ENCODE results near the gene LAMTOR4. TPM values are rescaled to one million over a fixed set of nuclear protein-coding genes. Genes with fewer than 3 reads are reported as not detected.

Gene LAMTOR4
- total RNA-seq, 1 donor from 2014 or later = 14.4 TPM

DNA sequence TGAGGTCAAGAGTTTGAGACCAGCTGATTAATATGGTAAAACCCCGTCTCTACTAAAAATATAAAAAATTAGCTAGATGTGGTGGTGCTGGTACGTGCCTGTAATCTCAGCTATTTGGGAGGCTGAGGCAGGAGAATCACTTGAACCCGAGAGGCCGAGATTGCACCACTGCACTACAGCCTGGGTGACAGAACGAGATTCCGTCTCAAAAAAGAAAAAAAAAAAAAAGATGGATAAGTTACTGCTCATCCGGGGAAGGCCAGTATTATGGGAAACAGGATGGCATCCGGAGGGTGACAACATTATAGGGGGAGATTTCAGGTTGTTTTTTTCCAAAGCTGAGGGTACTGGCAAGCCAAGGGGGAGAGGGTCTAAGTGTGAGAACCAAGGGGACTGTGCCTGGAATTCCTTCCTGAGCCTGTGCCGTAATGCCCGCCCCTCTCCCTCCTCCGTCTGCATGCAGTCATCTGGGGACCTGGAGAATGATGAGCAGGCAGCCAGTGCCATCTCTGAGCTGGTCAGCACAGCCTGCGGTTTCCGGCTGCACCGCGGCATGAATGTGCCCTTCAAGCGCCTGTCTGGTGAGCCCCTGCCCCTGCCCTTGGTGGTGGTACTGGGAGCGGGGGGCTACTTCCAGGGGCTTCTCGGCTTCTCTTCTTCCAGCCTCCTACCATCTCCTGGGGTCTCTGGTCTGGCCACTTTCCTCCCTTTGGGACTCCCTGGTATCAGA lies 4.4 kb downstream of the LAMTOR4 start:
- no peak for DNase-seq (ENCODE audit: low spot score)

DNA sequence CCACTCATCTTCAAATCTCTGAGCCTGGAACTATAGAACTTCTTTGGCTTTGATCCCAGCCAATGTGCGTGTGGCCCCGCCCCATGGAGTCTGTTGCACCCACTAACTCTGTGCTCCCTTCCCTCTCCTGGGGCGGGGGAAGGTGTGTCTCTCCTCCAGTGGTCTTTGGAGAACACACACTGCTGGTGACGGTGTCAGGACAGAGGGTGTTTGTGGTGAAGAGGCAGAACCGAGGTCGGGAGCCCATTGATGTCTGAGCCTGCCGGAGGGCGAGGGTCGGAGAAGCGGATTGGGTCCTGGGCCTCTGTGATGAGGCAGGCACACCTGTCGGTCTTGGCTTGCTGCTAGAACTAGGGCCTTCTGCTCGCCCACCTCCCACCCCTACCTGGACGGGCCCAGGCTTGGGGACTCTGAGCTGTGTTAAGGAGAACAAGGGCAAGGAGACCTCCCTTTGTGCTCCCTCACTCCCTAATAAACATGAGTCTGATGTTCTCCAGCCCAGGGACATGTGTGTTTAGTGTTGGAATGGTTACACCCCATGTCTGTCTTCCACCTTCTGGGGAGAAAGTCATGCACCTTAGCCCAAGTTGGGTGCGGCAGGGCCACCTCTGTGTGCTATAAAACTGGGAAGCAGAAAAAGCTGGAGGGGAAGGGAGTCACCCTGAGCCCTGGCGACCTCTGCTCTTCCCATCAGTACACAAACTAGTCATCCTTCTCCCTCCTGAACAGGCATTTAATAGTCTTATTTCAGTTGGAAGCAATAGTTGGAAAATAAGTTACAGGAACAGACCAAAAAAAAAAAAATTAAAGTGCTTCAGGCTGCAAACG lies 5.2 kb downstream of the LAMTOR4 start:
- no peak for DNase-seq (ENCODE audit: low spot score)

DNA sequence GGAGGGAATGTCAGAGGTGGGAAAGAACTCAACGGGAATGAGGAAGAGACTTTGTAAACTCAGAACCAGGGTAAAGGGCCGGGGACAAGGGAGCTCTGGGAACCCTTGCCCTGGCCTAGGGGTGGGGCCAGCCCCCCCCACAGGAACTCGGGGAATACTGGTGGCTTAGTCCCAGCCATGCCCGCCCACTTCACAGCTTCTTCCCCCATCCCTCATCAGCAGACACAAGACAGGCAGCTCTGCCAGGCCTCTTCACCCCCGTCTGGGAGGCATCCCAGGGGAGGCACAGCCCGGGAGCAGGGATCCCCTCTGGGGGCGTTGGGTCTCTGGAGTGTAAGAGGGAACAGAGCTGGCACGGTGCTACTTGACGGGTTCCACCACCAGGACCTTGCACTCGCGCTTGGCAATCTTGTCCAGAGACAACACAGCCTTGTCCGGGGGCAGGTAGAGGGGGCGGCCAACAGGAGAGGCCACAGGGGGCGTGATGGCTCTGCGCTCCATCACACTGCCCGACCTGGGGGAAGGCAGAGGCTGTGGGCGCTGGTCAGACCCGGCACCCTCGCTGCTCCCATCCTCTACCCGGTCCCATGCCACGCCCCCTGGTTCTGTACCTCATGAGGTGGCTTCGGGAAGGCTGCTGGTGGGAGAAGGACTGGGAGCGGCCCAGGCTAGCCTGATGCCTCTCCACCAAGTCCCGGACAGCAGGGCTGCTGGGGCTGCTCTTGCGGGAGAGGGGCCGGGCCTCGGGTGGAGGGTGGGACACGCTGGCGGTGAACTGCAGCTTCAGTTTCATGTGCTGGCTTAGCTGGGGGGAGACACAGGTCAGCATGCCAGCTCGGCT lies 6.2 kb downstream of the LAMTOR4 start:
- no peak for DNase-seq (ENCODE audit: low spot score)

DNA sequence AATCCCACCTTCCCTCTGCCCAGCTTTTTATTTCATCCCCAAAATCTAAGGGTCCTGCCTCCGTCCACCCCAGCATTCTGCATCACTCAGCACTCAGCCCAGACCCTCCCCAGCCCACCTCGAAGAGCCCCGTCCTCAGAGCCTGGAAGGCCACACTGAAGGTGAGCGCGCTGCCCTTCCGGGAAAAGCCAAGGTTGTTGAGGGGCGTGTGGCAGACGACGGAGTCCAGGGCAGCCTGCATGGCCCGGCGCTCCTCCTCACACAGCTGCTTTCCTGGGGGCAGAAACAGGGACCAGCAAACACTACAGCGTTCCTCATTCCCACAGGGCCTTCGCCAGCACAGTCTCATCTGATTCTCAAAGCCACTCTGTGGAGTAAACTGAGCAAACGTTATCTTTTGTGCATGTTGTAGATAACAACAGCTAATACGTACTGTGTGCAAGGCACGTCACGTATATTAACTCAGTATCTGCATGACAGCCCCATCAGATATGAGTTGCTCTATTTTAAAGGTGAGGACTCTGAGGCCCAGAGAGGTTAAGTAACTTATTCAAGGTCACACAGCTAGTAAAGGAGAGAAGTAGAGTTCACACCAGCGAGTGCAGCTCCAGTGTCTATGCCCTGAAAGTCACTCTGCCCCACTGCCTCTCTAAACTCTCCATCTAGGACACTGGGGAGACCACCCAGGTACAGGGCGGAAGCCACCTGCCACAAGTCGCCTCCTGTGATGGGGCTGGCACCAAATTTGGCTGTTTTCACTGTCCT lies 7.0 kb downstream of the LAMTOR4 start:
- DNase-seq (ENCODE audit: low spot score) = no peak

DNA sequence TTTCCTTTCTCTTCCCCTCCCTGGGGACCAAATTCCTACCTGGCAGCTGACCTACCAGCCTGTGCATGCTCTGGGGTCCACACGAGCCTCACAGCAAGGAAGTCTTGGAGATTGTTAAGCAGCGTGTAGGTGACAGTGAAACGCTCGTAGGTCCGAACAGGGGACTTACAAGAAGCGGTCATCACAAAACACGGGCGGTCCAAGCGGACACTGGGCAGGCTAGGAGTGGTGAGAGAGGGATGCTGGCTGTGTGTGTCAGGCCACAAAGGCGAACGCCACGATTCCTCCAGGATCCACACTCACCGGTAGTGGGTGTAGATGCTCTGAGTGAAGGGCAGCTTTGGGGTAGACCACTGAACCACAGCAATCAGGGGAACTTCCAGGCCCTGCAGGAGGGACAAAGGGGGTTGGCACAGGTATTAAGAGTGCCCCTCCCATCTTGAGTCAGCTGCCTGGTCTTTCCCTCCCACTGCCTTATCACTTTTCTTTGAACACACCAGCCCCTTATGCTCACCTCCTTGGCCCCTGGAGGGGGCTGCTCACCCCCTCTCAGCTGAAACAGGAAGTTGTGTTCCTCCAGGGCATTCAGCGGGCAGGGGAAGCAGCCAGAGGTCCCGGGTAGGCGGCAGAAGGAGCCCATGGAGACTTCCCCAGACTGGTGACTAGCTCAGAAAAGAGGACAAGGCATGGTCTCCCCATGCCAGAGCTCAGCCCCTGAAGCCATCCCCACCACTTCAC lies 7.8 kb downstream of the LAMTOR4 start:
- DNase-seq (ENCODE audit: low spot score) = no peak

DNA sequence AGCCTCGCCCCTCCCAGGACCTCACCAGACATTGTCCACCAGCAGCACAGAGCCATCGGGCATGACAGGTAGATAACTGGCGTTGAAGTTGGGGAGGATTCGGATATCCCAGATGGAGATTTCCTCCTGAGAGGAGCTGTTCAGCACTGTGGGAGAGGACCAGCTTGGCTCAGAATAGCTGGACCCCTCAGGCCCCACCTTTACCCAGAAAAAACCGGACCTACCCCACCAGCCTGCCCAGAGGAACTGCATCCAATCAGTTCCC lies 8.3 kb downstream of the LAMTOR4 start:
- no peak for DNase-seq (ENCODE audit: low spot score)

DNA sequence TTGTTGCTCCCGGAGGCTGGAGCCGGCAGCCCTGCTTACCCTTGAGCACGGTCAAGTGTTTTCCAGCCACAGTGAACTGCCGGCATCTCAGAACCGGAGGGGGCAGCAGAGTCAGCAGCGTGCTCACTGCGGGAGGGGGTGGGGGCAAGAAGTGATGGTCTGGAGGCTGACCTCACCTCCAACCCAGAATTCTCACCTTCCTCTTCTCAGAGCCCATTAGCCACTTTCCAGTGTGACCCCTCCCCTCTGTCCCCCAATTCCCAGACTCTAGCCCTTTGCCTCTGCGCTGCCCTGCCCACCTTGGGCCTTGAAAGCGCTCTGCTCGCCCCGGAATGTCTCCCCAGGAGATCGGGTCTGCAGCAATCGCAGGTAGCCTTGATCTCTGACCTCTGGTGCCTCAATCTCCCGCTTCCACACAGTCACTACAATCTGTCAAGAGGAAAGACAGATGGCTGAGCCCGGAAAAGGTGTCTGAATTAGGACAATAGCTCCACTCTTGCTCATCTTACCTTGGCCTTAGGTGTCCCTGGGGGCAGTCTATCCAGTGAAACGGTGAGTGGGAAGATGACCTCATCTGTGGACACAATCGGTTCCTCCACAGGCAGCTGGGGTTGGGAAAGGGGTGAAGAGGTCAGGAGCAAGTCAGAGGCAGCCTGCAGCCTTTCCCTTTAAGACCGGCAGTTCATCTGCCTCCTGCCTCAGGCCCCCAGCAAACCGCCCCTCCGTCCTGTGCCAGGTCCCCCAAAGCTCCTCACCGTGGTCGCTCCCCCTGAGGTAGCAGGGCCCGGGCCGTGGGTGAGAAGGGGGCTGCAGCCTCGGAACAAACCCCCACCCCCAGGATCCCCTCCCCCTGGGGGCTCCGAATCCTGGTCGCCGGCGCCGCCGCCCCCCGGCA lies 8.9 kb downstream of the LAMTOR4 start:
- no peak for DNase-seq (ENCODE audit: low spot score)

DNA sequence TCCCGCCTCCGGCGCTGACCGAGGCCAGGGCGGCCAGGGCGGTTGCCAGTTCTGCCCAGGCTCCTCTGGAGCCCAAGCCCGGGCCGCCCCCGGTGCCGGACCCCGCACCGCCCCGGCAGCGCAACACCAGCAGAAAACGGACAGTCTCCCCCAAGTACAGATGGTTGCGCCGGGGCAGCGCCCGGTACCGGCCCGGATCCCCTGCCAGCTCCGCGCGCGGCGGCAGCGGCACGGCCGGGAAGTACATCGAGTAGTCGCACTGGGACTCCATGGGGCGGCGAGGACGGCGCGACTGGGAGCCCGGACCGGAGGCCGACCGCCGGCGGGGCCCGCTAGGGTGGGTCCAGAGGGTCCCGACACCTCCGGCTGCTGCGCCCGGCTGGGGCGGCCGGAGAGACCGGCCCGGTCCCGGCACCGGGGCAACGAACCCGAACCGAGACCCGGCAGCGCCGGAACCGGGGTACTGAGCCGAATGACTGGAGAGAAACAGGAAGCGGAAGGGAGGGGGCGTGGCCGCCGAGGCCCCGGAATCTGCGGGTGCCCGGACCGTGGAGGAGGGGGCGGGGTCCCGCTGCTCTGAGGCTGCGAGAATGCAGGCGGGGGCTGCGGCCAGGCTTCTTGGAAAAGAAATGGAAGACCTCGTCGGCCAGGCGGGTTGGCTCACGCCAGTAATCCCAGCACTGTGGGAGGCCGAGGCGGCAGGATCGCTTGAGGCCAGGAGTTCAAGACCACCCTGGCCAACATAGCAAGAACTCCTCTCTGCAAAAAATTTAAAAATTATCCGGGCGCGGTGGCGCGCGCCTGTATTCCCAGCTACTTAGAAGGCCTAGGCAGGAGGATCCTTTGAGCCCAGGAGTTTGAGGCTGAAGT lies 9.7 kb downstream of the LAMTOR4 start, which contains the start of gene TRAPPC14:
Gene TRAPPC14, minus strand, starts transcription at position 495 of the 870 bp plus-strand sequence. Its CDS starts 224 bp downstream, at position 271.
- DNase-seq (ENCODE audit: low spot score) = peak; percentile 90

DNA sequence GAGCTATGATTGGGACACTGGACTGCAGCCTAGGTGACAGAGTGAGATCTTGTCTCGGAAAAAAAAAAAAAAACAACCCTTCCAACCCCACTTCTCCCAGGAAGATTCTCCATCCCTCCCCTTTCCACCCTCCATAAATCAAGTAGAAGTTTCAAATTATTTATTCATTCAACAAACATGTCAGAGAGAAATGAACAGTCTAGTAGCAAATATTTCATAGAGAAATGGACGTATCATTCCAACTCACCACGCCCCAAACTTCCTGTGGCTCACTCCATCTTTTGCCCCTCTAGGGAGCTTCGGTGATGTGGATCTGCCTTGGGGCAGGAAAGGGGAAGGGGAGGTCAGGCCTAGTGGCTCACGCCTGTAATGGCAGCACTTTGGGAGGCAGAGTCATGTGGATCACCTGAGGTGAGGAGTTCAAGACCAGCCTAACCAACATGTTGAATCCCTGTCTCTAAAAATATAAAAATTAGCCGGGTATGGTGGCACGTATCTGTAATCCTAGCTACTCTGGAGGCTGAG lies 10.4 kb downstream of the LAMTOR4 start:
- DNase-seq (ENCODE audit: low spot score) = no peak

DNA sequence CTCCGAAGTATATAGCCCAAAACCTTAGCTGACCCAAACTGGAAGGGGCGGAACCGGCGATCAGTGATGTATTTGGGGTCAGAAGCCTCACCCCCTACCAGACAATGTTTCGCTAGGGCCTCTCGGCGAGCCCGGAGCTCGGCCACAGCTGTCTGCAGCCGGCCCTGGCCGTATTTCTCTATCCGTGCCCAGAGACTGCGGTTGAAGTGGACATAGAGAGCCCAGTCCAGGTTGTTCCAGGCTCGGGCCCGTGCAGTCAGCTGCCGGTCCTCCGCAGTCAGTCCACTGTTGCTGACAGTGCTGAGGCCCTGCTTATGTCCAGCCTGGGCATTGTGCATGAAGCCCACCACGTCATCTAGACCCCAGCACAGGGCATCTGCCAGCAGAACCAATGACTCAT lies 11.3 kb downstream of the LAMTOR4 start:
- no peak for DNase-seq (ENCODE audit: low spot score)

DNA sequence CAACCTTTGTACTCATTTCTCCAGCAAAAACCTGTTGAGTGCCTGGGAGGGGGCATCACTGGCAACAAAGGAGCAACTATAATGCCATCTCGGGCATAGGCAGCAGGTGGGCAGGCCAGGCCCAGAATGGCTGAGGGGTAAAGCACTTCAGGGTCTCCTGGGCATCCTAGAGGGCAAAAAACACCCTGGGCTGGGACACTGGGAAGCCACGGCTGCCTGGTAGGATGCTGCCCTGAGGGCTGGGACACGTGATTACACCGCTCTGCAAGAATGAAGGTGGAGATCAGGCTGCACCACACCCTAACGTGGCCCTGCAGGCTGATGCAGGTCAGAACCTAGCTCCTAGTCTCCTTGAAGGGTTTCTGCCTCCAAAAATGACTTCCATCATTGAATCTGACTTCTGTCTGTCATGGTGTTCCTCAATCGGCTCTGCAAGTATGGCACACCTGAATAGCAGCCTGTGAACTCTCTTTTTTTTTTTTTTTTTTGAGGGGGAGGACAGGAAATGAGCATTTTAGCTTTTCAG lies 14.4 kb downstream of the LAMTOR4 start:
- peak; percentile 32 for DNase-seq (ENCODE audit: low spot score)

DNA sequence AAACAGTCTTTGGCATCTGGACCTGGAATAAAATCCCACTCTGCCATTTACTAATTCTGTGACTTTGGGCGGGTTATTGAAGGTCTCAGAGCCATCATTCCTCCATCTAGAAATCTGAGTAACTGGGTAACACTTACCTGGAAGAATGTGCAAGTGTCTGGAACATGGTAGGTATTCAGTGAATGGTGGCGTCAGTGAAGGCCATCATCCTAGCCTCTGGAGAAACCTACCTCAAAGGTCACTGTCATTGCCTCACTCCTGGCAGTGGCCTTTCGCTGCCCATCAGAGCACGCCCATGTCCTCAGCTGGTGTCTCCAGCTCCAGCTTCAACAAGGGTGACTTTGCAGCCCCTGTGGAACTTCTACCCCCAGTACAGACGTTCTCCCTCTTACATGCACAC lies 15.2 kb downstream of the LAMTOR4 start:
- no peak for DNase-seq (ENCODE audit: low spot score)

DNA sequence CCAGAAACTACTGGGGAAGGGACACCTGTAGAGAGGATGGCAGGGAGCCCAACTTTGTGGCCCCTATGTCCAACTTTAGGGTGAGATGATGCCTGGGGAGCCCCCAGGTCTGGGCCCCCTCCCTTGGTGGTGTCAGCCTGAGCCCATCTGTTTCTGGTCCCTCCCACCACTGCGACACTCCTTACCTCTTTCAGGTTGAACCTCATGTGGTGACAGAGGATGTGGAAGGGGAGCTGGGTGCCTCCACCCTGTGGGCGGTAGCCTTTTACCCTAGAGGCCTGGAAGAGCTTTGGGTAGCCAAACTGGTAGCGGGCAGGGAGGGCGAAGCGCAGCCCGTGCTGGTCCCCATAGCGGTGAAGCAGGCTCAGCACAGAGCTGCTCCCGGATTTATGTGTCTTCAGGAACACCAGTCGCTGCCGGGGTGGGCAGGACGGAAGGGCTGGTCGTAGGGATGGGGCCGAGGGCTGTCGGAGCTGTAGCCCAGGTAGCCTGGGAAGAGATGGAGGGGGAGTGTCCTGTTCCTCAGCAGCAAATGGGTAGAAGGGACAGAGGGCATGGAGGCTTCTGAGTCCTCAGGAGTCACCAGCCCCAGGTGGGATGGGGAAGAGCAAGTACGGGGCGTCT lies 17.7 kb downstream of the LAMTOR4 start:
- DNase-seq (ENCODE audit: low spot score) = no peak

DNA sequence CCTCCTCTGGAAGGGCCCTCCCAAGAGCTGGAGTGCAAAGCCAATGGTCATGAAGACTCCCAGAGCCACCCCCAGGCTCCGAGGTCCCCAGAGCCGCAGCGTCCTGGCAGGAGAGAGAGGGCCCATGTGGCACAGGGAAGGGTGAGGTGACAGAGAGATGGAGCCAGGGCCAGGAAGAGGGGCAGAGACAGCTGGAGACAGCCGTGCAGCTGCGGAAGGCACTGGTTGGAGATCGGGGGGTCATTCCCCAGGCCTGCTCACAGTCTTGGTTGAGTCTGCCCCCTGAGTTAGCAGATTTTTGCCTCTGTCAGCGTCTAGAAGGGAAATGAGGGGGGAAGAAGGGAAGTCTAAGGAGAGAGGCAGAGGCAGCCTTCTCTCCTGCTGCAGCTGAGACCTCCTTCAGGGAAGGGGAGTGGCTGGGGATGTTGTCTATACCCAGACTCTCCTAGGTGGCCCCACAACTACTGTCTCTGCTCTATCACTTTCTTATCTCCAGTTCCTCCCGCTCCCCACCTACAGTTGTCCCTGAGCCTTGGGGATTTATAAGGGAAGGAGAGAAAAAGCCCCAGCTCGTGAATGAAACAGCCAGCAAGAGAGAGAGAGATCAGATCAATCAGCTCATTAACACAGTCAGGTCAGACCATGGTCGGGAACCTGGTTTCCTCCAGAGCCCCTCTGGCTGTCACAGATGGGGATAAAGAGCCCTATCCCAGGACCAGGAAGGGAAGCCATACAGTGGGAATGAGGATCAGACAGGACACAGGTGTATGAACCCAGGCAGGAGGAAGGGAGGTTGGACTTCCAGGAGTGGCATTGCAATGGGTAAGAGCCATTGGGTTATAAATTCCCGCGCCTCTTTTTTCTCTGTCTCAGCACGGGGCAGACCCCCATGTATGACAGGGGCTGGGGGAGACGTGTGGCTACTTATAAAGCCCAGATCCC lies 18.5 kb downstream of the LAMTOR4 start:
- DNase-seq (ENCODE audit: low spot score) = peak; percentile 53

DNA sequence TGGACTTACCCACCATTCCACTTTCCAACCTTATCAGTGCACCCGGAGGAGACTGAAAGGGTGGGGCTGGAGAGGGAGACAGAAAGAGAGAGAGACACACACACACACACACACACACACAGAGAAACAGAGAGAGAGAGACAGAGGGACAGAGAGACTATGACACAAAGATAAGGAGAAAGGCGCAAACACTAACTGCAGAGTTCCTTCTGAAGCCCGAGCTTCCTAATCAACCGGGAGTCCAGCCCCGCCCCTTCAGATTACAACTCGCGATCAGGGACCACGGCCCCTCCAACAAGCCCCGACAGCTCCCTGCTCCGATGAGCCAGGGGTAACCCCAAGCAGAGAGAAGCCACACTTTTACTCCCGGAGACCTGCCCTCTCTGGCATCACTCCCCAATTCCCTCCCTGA lies 19.2 kb downstream of the LAMTOR4 start:
- DNase-seq (ENCODE audit: low spot score) = peak; percentile 57

DNA sequence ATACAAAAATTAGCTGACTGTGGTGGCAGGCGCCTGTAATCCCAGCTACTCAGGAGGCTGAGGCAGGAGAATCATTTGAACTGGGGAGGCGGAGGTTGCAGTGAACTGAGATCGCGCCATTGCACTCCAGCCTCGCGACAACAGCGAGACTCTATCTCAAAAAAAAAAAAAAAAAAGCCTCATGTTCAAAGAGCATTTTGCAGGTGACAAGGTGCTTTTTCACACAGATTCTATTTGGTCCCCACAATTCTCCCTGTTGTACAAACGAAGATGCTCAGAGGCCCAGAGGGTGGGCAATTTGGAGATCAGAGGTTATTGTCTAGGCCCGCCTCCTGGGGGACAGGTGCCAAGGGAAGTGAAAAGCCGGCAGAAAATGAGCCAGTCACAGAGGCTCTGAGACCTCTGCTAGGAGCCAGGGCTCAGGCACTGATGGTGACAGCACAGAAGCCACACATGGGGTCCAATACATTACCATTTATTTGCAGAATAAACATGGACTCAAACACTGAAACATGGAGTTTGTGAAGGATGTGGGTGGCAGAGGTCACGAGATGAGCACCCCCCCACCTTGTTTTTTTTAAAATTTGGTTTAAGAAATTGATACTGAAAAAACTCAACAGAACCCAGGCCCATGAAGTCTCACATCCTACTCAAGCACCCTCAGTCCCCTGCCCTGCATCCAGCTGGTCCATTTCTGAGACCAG lies 20.6 kb downstream of the LAMTOR4 start:
- DNase-seq (ENCODE audit: low spot score) = no peak
